ENCODE data around the gene NID1. TPM values are rescaled to one million over a fixed set of nuclear protein-coding genes. Genes with fewer than 3 reads are reported as not detected.

The NID1 gene
- total RNA-seq, 1 donor from 2014 or later = 42.1 TPM

- intact Hi-C loops (cut with DNase I) = no loop called here
- no peak for DNase-seq (ENCODE audit: low spot score)
Measured at GRCh38 chr1:235948774-235949427, 116.0 kb downstream of the NID1 start.

- intact Hi-C loops (cut with DNase I) = no loop called here
Measured at GRCh38 chr1:235947989-235948388, 116.9 kb downstream of the NID1 start.

GRCh38 chr1:235946571-235946981, 118.3 kb downstream of the NID1 start:
- no peak for DNase-seq (ENCODE audit: low spot score)
- intact Hi-C loops (cut with DNase I) = no loop called here

More at GRCh38 chr1:235947989-235948388, 116.9 kb downstream of the NID1 start:
- DNase-seq (ENCODE audit: low spot score) = no peak

GRCh38 chr1:235945775-235946570, 118.9 kb downstream of the NID1 start:
- DNase-seq (ENCODE audit: low spot score) = no peak
- intact Hi-C loops (cut with DNase I) = no loop called here

- no peak for DNase-seq (ENCODE audit: low spot score)
- intact Hi-C loops (cut with DNase I) = no loop called here
Measured at GRCh38 chr1:235943581-235944114, 121.2 kb downstream of the NID1 start.

GRCh38 chr1:235942979-235943575, 121.8 kb downstream of the NID1 start:
- no peak for DNase-seq (ENCODE audit: low spot score)
- intact Hi-C loops (cut with DNase I) = no loop called here

- intact Hi-C loops (cut with DNase I) = no loop called here
- DNase-seq (ENCODE audit: low spot score) = no peak
Measured at GRCh38 chr1:235942625-235942934, 122.3 kb downstream of the NID1 start.

- intact Hi-C loops (cut with DNase I) = no loop called here
- no peak for DNase-seq (ENCODE audit: low spot score)
Measured at GRCh38 chr1:235941876-235942624, 122.8 kb downstream of the NID1 start.

GRCh38 chr1:235940285-235940684, 124.6 kb downstream of the NID1 start:
- peak; percentile 85 for DNase-seq (ENCODE audit: low spot score)

GRCh38 chr1:235939480-235939775, 125.5 kb downstream of the NID1 start:
- intact Hi-C loops (cut with DNase I) = no loop called here
- DNase-seq (ENCODE audit: low spot score) = no peak

More at GRCh38 chr1:235940285-235940684, 124.6 kb downstream of the NID1 start:
- intact Hi-C loops (cut with DNase I) = no loop called here

- intact Hi-C loops (cut with DNase I) = no loop called here
Measured at GRCh38 chr1:235938709-235939479, 126.0 kb downstream of the NID1 start.

GRCh38 chr1:235937123-235937522, 127.8 kb downstream of the NID1 start:
- DNase-seq (ENCODE audit: low spot score) = no peak
- intact Hi-C loops (cut with DNase I) = no loop called here

More at GRCh38 chr1:235938709-235939479, 126.0 kb downstream of the NID1 start:
- no peak for DNase-seq (ENCODE audit: low spot score)

- intact Hi-C loops (cut with DNase I) = no loop called here
Measured at GRCh38 chr1:235935235-235936225, 129.4 kb downstream of the NID1 start.

GRCh38 chr1:235933766-235934116, 131.1 kb downstream of the NID1 start:
- no peak for DNase-seq (ENCODE audit: low spot score)
- intact Hi-C loops (cut with DNase I) = no loop called here

More at GRCh38 chr1:235935235-235936225, 129.4 kb downstream of the NID1 start:
- DNase-seq (ENCODE audit: low spot score) = no peak

- no peak for DNase-seq (ENCODE audit: low spot score)
- intact Hi-C loops (cut with DNase I) = no loop called here
Measured at GRCh38 chr1:235933017-235933765, 131.7 kb downstream of the NID1 start.

GRCh38 chr1:235932090-235932510, 132.8 kb downstream of the NID1 start:
- intact Hi-C loops (cut with DNase I) = no loop called here
- DNase-seq (ENCODE audit: low spot score) = no peak

GRCh38 chr1:235931171-235931738, 133.6 kb downstream of the NID1 start:
- intact Hi-C loops (cut with DNase I) = no loop called here
- no peak for DNase-seq (ENCODE audit: low spot score)
